Astrocyte (in vitro differentiated cells and primary cell): ENCODE measurements around the gene ZNF213. TPM values are rescaled to one million over a fixed set of nuclear protein-coding genes. Genes with fewer than 3 reads are reported as not detected.

Source experiments
- DNase-seq: peaks from one replicate; pipeline ENCODE4 v3.0.0-alpha.2; 2010; ENCODE audit warnings: low read depth
- FAIRE-seq: peaks from 2 replicates; lab custom pipeline; 2011; peaks lifted over from hg19 to GRCh38; lab: Jason Lieb, UNC
- H2AFZ ChIP-seq: 2 replicates; pipeline ENCODE4 v1.6.0; 2012; ENCODE audit warnings: low read depth, low read length, inconsistent platforms
- H3K27ac ChIP-seq: 2 replicates; pipeline ENCODE4 v1.5.1; 2011; ENCODE audit warnings: low read depth, low read length, inconsistent platforms
- H3K27me3 ChIP-seq: 2 replicates; pipeline ENCODE4 v1.6.0; 2011; ENCODE audit warnings: low read length, inconsistent platforms; ENCODE audit not compliant: insufficient read depth
- H3K36me3 ChIP-seq: 2 replicates; pipeline ENCODE4 v1.5.1; 2011; ENCODE audit warnings: low read length, inconsistent platforms; ENCODE audit not compliant: insufficient read depth
- H3K4me1 ChIP-seq: 2 replicates; pipeline ENCODE4 v1.5.1; 2011; ENCODE audit warnings: low read length, inconsistent platforms; ENCODE audit not compliant: insufficient read depth
- H3K4me2 ChIP-seq: 2 replicates; pipeline ENCODE4 v1.6.0; 2012; ENCODE audit warnings: low read length, inconsistent platforms
- H3K4me3 ChIP-seq: 2 replicates; pipeline ENCODE4 v1.5.1; 2011; ENCODE audit warnings: low read depth, mild to moderate bottlenecking, low read length, inconsistent platforms; ENCODE audit not compliant: insufficient read depth
- H3K79me2 ChIP-seq: 2 replicates; pipeline ENCODE4 v1.6.0; 2012; ENCODE audit warnings: mild to moderate bottlenecking, low read length, inconsistent platforms; ENCODE audit not compliant: insufficient read depth
- H3K9ac ChIP-seq: 2 replicates; pipeline ENCODE4 v1.6.0; 2012; ENCODE audit warnings: mild to moderate bottlenecking, low read length, inconsistent platforms
- H3K9me3 ChIP-seq: 2 replicates; pipeline ENCODE4 v1.5.1; 2012; ENCODE audit warnings: low read depth, mild to moderate bottlenecking, low read length, inconsistent platforms; ENCODE audit not compliant: insufficient read depth
- H4K20me1 ChIP-seq: 2 replicates; pipeline ENCODE4 v1.6.0; 2012; ENCODE audit warnings: low read length, inconsistent platforms; ENCODE audit not compliant: insufficient read depth
- H3K27ac Mint-ChIP-seq: one replicate; pipeline ENCODE4 v1.8.0; 2021; ENCODE audit warnings: mild to moderate bottlenecking, mixed read lengths; ENCODE audit not compliant: unreplicated experiment
- H3K27me3 Mint-ChIP-seq: one replicate; pipeline ENCODE4 v1.8.0; 2021; ENCODE audit warnings: low read depth, mixed read lengths; ENCODE audit not compliant: unreplicated experiment
- H3K36me3 Mint-ChIP-seq: one replicate; pipeline ENCODE4 v1.8.0; 2021; ENCODE audit warnings: low read depth, mixed read lengths; ENCODE audit not compliant: unreplicated experiment
- H3K4me1 Mint-ChIP-seq: one replicate; pipeline ENCODE4 v1.8.0; 2021; ENCODE audit warnings: low read depth, mixed read lengths; ENCODE audit not compliant: unreplicated experiment
- H3K4me3 Mint-ChIP-seq: one replicate; pipeline ENCODE4 v1.8.0; 2021; ENCODE audit warnings: mild to moderate bottlenecking, moderate library complexity, mixed read lengths; ENCODE audit not compliant: unreplicated experiment
- H3K9me3 Mint-ChIP-seq: one replicate; pipeline ENCODE4 v1.8.0; 2021; ENCODE audit warnings: mild to moderate bottlenecking, mixed read lengths; ENCODE audit not compliant: unreplicated experiment
- EZH2 ChIP-seq: IDR thresholded peaks from 2 replicates; pipeline ENCODE4 v1.6.1; 2012; ENCODE audit warnings: mild to moderate bottlenecking, low read length, inconsistent platforms; ENCODE audit not compliant: insufficient read depth
- total RNA-seq: library from RNA; stranded (reverse); gene quantifications from 2 replicates; pipeline ENCODE4 v1.2.1, GENCODE V29; 2021
- TF ChIP-seq, protein P1 (sequence below): IDR thresholded peaks from 2 replicates; pipeline ENCODE4 v1.5.1; 2011; ENCODE audit warnings: low read depth, mild to moderate bottlenecking, inconsistent platforms, low read length, moderate library complexity; ENCODE audit not compliant: insufficient read depth

The ZNF213 gene
- total RNA-seq, 1 donor from 2014 or later: 12.0 TPM

DNA sequence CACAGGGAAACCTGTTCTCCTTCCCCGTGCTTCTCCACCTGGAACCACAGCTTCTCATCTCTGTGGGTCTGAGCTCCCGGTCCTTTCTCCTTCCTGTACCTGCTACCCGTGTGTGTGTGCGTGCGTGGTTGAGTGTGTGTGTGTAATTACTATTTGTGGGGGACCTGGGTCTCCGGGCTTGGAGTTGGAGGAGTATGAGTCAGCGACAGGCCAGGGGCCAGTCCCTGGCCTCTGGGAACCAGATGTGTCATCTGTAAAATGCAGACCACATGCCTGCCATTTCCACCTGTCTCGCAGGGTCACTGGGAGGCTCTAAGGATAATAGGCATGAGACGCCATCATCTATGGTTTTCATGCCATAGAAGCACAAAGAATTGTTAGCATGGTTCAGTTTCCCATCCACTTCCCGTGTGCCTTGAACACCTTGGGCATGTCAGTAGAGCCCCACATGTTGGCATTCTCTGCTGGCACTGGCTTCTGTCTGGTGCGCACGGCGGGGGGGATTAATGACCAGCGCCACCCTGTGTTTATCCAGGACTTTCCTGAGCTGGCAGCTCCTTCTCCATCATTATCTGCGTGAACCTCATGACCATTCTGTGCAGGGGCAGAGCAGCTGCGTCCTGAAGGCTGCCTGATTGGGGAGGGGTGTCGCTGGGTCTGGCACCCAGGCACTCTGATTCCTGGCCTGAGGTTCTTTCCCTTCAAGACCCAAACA is 20.9 kb upstream of the ZNF213 start:
- FAIRE-seq (no peak), DNase-seq (no peak)
- Histone ChIP-seq H3K9me3 (no peaks in the 10 kb centered on the region), H3K27me3 (no peaks in the 10 kb centered on the region), H3K9ac (peak overlapping the region; percentile 89), H3K36me3 (peaks cover 3% of the 10 kb centered on the region), H3K4me2 (peak overlapping the region; percentile 99), H4K20me1 (peaks cover 12% of the 10 kb centered on the region), H2AFZ (no peak overlapping the region), H3K79me2 (peaks cover 22% of the 10 kb centered on the region), H3K4me1 (peaks cover 16% of the 10 kb centered on the region), H3K4me3 (peak overlapping the region; percentile 82), H3K27ac (no peak overlapping the region)
- no peaks in the 10 kb centered on the region for H3K27me3 Mint-ChIP-seq
- TF ChIP-seq, protein P1, sequence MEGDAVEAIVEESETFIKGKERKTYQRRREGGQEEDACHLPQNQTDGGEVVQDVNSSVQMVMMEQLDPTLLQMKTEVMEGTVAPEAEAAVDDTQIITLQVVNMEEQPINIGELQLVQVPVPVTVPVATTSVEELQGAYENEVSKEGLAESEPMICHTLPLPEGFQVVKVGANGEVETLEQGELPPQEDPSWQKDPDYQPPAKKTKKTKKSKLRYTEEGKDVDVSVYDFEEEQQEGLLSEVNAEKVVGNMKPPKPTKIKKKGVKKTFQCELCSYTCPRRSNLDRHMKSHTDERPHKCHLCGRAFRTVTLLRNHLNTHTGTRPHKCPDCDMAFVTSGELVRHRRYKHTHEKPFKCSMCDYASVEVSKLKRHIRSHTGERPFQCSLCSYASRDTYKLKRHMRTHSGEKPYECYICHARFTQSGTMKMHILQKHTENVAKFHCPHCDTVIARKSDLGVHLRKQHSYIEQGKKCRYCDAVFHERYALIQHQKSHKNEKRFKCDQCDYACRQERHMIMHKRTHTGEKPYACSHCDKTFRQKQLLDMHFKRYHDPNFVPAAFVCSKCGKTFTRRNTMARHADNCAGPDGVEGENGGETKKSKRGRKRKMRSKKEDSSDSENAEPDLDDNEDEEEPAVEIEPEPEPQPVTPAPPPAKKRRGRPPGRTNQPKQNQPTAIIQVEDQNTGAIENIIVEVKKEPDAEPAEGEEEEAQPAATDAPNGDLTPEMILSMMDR: no peak
- TF ChIP-seq EZH2: no peak
- peak overlapping the region; percentile 95 for H3K4me3 Mint-ChIP-seq
- H3K27ac Mint-ChIP-seq: peak overlapping the region; percentile 3
- H3K9me3 Mint-ChIP-seq: no peaks in the 10 kb centered on the region
- H3K4me1 Mint-ChIP-seq: peaks cover 14% of the 10 kb centered on the region
- H3K36me3 Mint-ChIP-seq: peaks cover 2% of the 10 kb centered on the region

DNA sequence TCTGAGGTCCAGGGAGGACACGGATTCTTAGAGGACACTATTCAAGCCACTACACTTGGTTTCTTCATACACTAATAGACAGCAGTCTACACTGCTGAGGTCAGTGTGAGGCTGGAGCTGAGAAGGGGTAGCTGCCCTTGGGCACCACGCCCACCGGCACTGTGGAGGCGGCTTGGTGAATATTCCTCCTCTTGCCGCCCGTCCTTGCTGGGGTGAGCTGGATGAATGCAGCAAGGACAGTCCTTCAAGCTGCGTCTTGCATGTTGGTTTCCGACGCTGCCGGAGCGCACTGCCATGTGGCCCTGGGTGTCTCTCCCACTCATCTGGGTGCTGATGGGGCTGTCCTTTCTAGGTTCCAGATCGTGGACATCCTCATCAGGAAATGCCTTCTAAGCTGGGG is 19.8 kb upstream of the ZNF213 start:
- DNase-seq: no peak
- Histone ChIP-seq H3K9ac (no peak overlapping the region), H3K9me3 (no peaks in the 10 kb centered on the region), H3K4me2 (no peak overlapping the region), H4K20me1 (peaks cover 12% of the 10 kb centered on the region), H3K27me3 (no peaks in the 10 kb centered on the region), H3K4me1 (peaks cover 16% of the 10 kb centered on the region), H3K79me2 (peaks cover 22% of the 10 kb centered on the region), H3K27ac (no peak overlapping the region), H3K4me3 (no peak overlapping the region), H3K36me3 (peaks cover 3% of the 10 kb centered on the region), H2AFZ (no peak overlapping the region)
- Mint-ChIP-seq H3K4me3 (no peak overlapping the region), H3K36me3 (no peaks in the 10 kb centered on the region), H3K27me3 (no peaks in the 10 kb centered on the region), H3K4me1 (peaks cover 14% of the 10 kb centered on the region), H3K9me3 (no peaks in the 10 kb centered on the region), H3K27ac (no peak overlapping the region)
- TF ChIP-seq EZH2: no peak
- TF ChIP-seq, protein P1: no peak
- no peak for FAIRE-seq

DNA sequence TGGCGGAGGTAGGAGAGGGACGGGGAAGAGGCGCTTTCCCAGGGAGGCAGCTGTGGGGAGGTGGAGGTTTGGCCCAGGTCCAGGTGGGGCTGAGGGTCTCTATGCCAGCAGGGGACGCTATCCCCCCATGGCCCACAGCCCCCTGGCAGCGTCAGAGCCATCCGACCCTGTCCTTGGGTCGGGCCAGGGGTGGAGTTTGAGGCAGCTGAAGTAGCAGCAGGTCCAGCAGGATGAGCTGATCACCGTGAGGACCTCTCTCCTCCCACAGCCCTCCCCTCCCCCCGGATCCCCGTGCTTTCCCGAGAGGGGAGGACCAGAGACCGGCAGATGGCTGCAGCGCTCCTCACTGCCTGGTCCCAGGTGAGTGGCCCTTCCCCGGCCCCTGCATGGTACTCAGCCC is 19.3 kb upstream of the ZNF213 start:
- Histone ChIP-seq H3K4me1 (peaks cover 16% of the 10 kb centered on the region), H4K20me1 (peaks cover 12% of the 10 kb centered on the region), H3K79me2 (peaks cover 22% of the 10 kb centered on the region), H3K27me3 (no peaks in the 10 kb centered on the region), H3K36me3 (peaks cover 3% of the 10 kb centered on the region), H3K9ac (no peak overlapping the region), H3K27ac (no peak overlapping the region), H3K4me3 (no peak overlapping the region), H2AFZ (no peak overlapping the region), H3K9me3 (no peaks in the 10 kb centered on the region), H3K4me2 (no peak overlapping the region)
- Mint-ChIP-seq H3K4me1 (peaks cover 14% of the 10 kb centered on the region), H3K4me3 (no peak overlapping the region), H3K36me3 (no peaks in the 10 kb centered on the region), H3K27me3 (no peaks in the 10 kb centered on the region), H3K9me3 (no peaks in the 10 kb centered on the region), H3K27ac (no peak overlapping the region)
- DNase-seq: no peak
- FAIRE-seq: no peak
- TF ChIP-seq, protein P1: no peak
- TF ChIP-seq EZH2: no peak
